Loucy (cell line): Measurements from ENCODE around the gene F3.
A peak's percentile ranks its signal among the peaks of the same experiment; 100 is the strongest.

Experiments
- H2AFZ ChIP-seq: fragments of 200-600 bp; sonication (generic); 2 replicates; pipeline ENCODE4 v1.6.0; 2016; ENCODE audit warnings: antibody characterized with exemption, mild to moderate bottlenecking, low read length, moderate library complexity
- H3F3A ChIP-seq: fragments of 200-600 bp; 2 replicates; pipeline ENCODE4 v1.6.0; 2016; ENCODE audit warnings: antibody characterized with exemption, low read depth, mild to moderate bottlenecking
- H3K27me3 ChIP-seq: fragments of 200-600 bp; sonication (generic); 2 replicates; pipeline ENCODE4 v1.6.1; 2014; ENCODE audit warnings: low read length, mild to moderate bottlenecking; ENCODE audit not compliant: insufficient read depth, poor library complexity, severe bottlenecking
- H3K36me3 ChIP-seq: fragments of 200-600 bp; sonication (generic); 2 replicates; pipeline ENCODE4 v1.6.1; 2016; ENCODE audit warnings: low read length; ENCODE audit not compliant: insufficient read depth
- H3K4me1 ChIP-seq: fragments of 200-600 bp; sonication (generic); 2 replicates; pipeline ENCODE4 v1.5.1; 2014; ENCODE audit warnings: low read length, mild to moderate bottlenecking; ENCODE audit not compliant: insufficient read depth, poor library complexity, severe bottlenecking
- H3K4me2 ChIP-seq: fragments of 200-600 bp; sonication (generic); 2 replicates; pipeline ENCODE4 v1.6.0; 2014; ENCODE audit warnings: antibody characterized with exemption, low read length, low read depth, mild to moderate bottlenecking; ENCODE audit not compliant: poor library complexity, severe bottlenecking
- H3K4me3 ChIP-seq: fragments of 200-600 bp; sonication (generic); 2 replicates; pipeline ENCODE4 v1.5.1; 2014; ENCODE audit warnings: low read length, mild to moderate bottlenecking, mixed read lengths; ENCODE audit not compliant: poor library complexity, severe bottlenecking
- H3K79me2 ChIP-seq: fragments of 200-600 bp; sonication (generic); 2 replicates; pipeline ENCODE4 v1.6.1; 2014; ENCODE audit warnings: low read length; ENCODE audit not compliant: insufficient read depth
- H3K9ac ChIP-seq: fragments of 200-600 bp; sonication (generic); 2 replicates; pipeline ENCODE4 v1.6.0; 2014; ENCODE audit warnings: mild to moderate bottlenecking, low read depth, low read length, moderate library complexity; ENCODE audit not compliant: poor library complexity, severe bottlenecking
- H3K9me2 ChIP-seq: fragments of 200-600 bp; sonication (generic); replicated peaks from 2 replicates; pipeline ENCODE4 v1.6.1; 2016; ENCODE audit warnings: low read depth, low read length, mixed read lengths
- H3K9me3 ChIP-seq: fragments of 200-600 bp; sonication (generic); 2 replicates; pipeline ENCODE4 v1.6.1; 2014; ENCODE audit warnings: mild to moderate bottlenecking, antibody characterized with exemption, low read length, low read depth; ENCODE audit not compliant: insufficient read depth
- H4K20me1 ChIP-seq: fragments of 200-600 bp; sonication (generic); 2 replicates; pipeline ENCODE4 v1.6.0; 2014; ENCODE audit warnings: antibody characterized with exemption, low read length, mild to moderate bottlenecking; ENCODE audit not compliant: insufficient read depth, poor library complexity, severe bottlenecking
- EZH2phosphoT487 ChIP-seq: fragments of 200-600 bp; IDR thresholded peaks from 2 replicates; pipeline ENCODE4 v1.6.1; 2018; ENCODE audit warnings: antibody characterized with exemption, mild to moderate bottlenecking, moderate library complexity, borderline replicate concordance
- TF ChIP-seq, protein P1 (sequence below): fragments of 200-600 bp; sonication (generic); conservative IDR thresholded peaks from 2 replicates; pipeline ENCODE4 v1.5.1; 2014; ENCODE audit warnings: mild to moderate bottlenecking, antibody characterized with exemption, low read length

F3 gene

DNA sequence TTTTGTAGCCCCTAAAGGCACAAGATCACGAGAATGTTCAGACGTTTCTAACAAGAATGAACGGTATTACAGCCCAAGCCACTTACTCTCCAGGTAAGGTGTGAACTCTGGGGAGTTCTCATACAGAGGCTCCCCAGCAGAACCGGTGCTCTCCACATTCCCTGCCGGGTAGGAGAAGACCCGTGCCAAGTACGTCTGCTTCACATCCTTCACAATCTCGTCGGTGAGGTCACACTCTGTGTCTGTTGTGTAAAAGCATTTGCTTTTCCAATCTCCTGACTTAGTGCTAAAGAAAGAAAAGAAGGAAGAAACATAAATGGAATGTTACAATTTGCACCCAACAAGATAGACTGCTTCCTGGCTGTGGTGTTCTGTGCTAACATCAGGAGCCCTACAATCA lies 5.7 kb downstream of the F3 start:
- TF ChIP-seq EZH2phosphoT487, result no peak
- TF ChIP-seq, protein P1, sequence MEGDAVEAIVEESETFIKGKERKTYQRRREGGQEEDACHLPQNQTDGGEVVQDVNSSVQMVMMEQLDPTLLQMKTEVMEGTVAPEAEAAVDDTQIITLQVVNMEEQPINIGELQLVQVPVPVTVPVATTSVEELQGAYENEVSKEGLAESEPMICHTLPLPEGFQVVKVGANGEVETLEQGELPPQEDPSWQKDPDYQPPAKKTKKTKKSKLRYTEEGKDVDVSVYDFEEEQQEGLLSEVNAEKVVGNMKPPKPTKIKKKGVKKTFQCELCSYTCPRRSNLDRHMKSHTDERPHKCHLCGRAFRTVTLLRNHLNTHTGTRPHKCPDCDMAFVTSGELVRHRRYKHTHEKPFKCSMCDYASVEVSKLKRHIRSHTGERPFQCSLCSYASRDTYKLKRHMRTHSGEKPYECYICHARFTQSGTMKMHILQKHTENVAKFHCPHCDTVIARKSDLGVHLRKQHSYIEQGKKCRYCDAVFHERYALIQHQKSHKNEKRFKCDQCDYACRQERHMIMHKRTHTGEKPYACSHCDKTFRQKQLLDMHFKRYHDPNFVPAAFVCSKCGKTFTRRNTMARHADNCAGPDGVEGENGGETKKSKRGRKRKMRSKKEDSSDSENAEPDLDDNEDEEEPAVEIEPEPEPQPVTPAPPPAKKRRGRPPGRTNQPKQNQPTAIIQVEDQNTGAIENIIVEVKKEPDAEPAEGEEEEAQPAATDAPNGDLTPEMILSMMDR, result no peak
- H3K27me3 ChIP-seq, result no peaks in the 10 kb centered on the region
- H3K4me1 ChIP-seq, result peaks cover 26% of the 10 kb centered on the region
- H3K79me2 ChIP-seq, result no peaks in the 10 kb centered on the region
- no peaks in the 10 kb centered on the region for H3K9me2 ChIP-seq
- no peak overlapping the region for H2AFZ ChIP-seq
- H3K4me3 ChIP-seq, result no peak overlapping the region
- H3K4me2 ChIP-seq, result no peak overlapping the region
- H3K9ac ChIP-seq, result no peak overlapping the region
- no peaks in the 10 kb centered on the region for H3K36me3 ChIP-seq
- H4K20me1 ChIP-seq, result no peaks in the 10 kb centered on the region
- H3K9me3 ChIP-seq, result no peaks in the 10 kb centered on the region
- no peaks in the 10 kb centered on the region for H3F3A ChIP-seq

DNA sequence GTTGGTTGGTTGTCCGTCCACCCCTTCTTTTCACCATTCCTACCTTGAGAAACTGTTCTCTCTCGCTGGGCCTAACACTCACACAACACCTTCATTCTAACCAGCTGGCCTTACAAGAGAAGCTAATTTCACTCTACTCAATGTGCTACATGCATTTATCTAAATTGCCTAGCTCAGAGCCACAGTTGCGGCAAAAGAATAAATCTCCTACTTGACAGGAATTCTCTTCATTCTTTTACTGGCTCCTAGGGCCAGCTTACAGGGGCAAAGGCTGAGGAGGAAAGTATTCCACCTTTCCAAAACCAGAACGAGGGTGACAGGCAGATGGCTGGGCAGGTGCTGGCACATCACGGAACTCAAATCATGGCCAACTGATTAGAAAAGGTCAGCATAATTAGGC lies 6.5 kb downstream of the F3 start:
- Histone ChIP-seq H3K9me2 (no peaks in the 10 kb centered on the region), H3K9ac (no peak overlapping the region), H4K20me1 (no peaks in the 10 kb centered on the region), H3K4me1 (peaks cover 18% of the 10 kb centered on the region), H3K79me2 (no peaks in the 10 kb centered on the region), H3K4me3 (no peak overlapping the region), H3F3A (no peaks in the 10 kb centered on the region), H3K36me3 (no peaks in the 10 kb centered on the region), H3K4me2 (no peak overlapping the region), H2AFZ (no peak overlapping the region), H3K27me3 (no peaks in the 10 kb centered on the region), H3K9me3 (no peaks in the 10 kb centered on the region)
- TF ChIP-seq EZH2phosphoT487, result no peak
- TF ChIP-seq, protein P1, result no peak

DNA sequence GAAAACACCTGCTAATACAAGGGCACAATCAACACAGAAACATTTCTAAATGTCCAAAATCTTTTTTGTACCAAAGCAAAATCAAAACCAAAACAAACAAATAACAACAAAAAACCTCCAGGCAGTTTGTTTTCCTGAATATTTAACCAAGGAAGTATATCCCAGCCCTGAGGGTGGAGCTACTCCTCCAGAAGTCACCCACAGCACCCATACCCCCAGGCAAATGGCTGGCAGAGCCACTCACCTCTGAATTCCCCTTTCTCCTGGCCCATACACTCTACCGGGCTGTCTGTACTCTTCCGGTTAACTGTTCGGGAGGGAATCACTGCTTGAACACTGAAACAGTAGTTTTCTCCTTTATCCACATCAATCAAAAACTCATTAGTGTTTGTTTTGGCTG lies 9.5 kb downstream of the F3 start:
- no peaks in the 10 kb centered on the region for H3K9me3 ChIP-seq
- TF ChIP-seq, protein P1, result 0 out of 2 replicates have a peak, but pooled peaks have one; percentile 15
- TF ChIP-seq EZH2phosphoT487, result no peak
- no peaks in the 10 kb centered on the region for H3K36me3 ChIP-seq
- H3K4me2 ChIP-seq, result no peak overlapping the region
- H3K9ac ChIP-seq, result no peak overlapping the region
- no peaks in the 10 kb centered on the region for H4K20me1 ChIP-seq
- H3F3A ChIP-seq, result no peaks in the 10 kb centered on the region
- no peaks in the 10 kb centered on the region for H3K27me3 ChIP-seq
- H3K4me3 ChIP-seq, result no peak overlapping the region
- no peaks in the 10 kb centered on the region for H3K9me2 ChIP-seq
- no peaks in the 10 kb centered on the region for H3K4me1 ChIP-seq
- H2AFZ ChIP-seq, result no peak overlapping the region
- no peaks in the 10 kb centered on the region for H3K79me2 ChIP-seq
